HPDE6-E6E7 (cell line): ENCODE measurements around the gene VEGFB.
"Not testable (repeated sequence)": the region's sequence is repeated elsewhere in the genome, so short reads cannot be mapped to it uniquely, and the experiment has no call there.

ENCODE experiments used
- DNase-seq: peaks from one replicate; pipeline ENCODE4 v3.0.0; 2011; ENCODE audit warnings: missing footprints; ENCODE audit errors: extremely low spot score

VEGFB gene

DNA sequence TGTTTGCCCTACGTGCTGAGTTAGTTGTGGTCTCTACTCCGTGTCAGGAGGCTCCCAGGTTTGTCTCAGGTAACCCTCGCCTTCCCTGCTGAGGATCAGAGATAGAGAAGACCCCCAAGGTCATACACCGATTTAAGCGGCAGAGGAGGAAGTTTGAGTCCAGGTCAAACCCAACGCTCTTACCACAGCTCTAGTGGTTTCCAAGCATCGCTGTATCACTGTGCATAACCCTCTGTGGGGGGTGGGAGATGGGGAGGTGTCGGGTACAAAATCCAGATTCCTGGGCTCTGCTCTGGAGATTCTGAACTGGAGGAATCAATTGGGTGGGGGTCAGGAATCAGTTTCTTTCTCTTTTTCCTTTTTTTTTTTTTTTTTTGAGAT is 3.4 kb upstream of the VEGFB start:
- DNase-seq = no peak

DNA sequence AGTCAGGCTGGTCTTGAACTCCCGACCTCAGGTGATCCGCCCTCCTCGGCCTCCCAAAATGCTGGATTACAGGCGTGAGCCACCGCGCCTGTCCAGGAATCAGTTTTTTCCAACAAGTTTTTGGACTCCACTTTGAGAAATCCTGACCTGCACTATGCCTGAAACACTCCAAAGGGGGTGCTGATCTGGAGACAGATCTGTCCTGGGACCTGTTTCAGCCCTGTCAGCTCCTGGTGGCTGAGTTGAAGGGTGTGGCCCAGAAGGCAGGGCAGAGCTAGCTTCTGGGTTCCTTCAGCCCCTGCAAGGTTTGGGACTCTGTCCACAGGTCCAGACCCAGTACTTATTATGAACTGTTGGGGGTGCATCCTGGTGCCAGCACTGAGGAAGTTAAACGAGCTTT is 2.8 kb upstream of the VEGFB start:
- no peak for DNase-seq

DNA sequence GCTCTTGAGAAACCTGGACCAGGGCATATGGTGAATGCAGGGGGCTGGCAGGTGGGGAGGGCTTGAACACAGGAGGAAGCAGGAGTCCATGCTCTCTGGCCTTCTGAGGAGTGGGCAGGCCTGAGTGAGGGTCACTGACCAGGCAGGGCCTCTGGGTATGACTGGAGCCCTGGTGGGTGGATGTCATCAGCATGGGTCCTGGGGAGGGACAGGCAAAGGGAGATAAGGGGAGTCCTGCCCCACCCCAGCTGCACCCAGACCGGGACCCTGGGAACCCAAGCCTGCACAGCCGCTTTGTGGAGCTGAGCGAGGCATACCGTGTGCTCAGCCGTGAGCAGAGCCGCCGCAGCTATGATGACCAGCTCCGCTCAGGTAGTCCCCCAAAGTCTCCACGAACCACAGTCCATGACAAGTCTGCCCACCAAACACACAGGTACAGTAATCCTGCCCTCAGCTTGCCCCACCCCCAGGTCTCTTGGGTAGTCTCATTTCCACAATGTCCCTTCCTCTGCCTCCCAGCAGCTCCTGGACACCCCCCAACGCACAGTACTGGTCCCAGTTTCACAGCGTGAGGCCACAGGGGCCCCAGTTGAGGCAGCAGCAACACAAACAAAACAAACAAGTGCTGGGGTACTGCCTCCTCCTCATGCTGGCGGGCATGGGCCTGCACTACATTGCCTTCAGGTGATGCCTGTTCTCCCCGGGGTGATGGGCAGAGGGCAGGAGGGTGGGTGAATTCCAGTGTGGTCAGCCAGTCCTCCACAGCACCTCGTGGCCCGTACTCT is 2.0 kb upstream of the VEGFB start:
- DNase-seq = no peak

DNA sequence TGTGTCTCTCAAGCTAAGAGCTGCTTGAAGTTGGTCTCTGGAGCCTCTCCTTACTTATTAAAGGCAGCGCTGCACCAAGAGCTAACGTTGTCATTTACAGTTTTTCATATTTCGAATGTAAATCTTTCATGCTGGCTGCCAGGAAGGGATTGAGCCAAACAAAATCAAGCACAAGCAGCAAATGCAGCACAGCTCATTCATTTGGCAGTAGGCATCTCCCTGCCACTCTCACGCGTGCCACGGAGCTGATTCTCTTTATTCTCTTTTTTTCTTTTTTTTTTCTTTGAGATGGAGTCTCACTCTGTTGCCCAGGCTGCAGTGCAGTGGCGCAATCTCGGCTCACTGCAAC is 1.4 kb upstream of the VEGFB start:
- DNase-seq = no peak

DNA sequence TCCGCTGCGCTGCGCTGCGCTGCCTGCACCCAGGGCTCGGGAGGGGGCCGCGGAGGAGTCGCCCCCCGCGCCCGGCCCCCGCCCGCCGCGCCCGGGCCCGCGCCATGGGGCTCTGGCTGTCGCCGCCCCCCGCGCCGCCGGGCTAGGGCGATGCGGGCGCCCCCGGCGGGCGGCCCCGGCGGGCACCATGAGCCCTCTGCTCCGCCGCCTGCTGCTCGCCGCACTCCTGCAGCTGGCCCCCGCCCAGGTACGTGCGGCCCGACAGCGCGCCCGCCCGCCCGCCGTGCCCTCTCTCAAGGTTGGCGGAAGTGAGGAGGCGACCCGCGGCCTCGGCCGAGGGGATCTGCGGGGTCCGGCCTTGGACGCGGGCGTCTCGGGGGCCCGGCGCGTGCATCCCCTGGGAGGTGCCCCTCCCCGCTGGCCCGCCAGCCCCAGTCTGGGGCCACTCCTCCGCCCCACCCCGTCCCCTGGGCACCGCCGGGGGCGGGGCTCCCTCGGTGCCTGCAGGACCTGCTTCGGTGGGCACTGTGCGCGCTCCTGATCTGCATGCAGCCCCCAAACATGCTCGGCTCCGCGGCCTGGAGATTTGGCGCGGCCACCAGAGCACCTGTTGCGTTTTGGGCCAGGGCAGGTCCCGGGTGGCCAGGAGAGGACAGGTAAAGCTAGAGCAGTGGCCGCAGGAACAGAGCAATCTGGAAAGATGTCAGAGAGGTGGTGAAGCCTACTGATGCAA is 429 bp downstream of the VEGFB start:
- no peak for DNase-seq

DNA sequence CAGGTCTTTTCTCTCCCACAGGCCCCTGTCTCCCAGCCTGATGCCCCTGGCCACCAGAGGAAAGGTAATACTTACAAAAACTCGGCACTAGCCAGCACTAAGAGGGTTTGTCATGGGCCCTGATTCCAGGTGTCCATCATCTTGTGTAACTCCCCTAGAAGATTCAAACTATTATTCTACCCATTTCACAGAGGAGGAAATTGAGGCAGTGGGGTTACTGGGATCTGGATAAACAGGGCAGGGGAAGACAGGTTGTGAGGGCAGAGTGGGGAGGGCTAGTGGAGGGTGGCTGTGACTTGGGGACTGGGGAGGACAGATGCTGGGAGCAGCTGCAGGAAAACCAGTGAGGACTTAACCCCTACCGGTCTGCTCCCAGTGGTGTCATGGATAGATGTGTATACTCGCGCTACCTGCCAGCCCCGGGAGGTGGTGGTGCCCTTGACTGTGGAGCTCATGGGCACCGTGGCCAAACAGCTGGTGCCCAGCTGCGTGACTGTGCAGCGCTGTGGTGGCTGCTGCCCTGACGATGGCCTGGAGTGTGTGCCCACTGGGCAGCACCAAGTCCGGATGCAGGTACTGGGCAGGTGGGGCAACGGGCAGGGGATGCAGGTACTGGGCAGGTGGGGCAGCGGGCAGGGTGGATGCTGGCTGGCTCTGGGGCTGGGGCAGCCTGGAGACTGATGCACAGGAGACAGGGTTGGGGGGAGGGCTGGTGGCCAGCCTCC is 1.2 kb downstream of the VEGFB start:
- no peak for DNase-seq

DNA sequence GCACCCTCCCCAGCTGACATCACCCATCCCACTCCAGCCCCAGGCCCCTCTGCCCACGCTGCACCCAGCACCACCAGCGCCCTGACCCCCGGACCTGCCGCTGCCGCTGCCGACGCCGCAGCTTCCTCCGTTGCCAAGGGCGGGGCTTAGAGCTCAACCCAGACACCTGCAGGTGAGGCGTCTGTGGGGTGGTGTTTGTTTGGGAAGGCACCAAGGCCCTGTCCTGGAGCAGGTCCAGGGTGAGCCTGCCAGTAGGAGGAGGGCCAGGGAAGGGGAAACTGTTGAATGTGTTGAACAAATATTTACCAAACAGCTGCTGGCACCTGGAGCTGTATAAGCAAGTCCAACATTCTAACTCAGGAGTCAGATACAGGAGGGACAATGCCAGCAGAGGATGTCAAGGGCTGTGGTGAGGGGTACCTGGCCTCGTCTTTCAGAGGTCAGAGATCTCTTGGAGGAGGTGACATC is 3.1 kb downstream of the VEGFB start:
- no peak for DNase-seq

DNA sequence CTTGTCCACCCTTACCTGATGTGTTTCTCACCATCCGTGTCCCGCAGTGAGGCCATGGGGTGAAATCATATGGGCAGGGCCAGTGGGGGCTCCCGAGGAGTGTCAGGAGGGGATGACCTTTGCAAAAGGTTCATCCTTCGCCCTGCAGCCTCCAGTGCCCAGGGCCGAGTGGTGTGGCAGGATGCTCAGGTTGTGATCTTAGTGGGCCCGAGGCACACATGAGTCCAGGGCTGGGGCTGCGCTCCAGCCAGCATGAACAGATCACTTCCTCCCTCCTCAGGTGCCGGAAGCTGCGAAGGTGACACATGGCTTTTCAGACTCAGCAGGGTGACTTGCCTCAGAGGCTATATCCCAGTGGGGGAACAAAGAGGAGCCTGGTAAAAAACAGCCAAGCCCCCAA is 3.7 kb downstream of the VEGFB start:
- DNase-seq = no peak

DNA sequence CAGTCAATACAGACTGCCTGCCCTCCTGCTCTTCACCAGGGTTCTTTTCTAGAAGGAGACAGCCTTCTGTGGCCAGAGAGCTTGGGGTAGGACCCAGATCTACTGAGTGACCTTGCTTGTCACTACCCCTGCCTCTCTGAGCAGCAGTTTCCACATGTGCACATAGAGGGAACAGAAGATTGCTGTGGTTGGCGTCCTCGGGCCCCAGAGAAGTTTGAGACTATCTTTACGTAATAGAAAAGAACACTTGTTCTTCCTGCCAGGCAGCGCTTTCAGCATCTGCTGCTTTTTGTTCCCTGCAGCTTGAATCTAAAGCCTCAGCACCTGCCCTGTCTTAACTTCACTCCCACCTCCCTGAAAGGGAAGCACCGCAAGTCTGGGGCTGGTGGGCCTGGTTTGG is 4.6 kb downstream of the VEGFB start:
- DNase-seq = no peak

DNA sequence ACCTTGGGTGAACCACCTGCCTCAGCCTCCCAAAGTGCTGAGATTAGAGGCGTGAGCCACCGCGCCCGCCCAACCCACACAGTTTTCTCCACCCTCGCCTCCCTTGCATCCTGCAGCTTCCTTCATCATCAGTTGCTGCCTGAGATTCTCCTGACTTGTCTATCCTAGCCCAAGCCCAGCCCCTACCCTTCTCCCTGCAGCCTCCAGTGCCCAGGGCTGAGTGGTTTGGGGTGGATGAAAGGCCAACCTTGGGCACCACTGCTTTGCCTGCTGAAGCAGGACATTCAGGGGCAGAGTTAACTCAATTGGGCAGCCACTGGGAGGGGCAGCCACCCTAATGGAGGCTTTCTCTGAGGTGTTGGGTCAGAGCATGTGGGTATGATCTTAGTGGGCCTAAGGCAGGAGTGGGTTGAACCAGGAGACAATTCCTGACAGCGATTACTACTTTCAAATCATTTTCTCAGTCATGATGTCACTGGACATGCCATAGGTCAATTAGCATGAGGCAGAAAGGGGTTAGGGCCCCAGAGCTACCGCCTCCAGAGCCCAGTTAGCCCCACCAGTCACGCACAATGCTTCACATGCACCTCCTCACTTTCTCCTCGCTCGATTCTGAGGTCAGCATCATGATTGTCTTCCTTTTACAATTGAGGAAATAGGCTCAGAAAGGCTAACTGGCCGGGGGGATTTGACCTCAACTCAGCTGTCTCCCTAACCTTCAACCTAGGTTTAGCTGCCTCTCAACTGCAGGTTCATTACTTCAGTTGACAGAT is 5.5 kb downstream of the VEGFB start:
- no peak for DNase-seq

DNA sequence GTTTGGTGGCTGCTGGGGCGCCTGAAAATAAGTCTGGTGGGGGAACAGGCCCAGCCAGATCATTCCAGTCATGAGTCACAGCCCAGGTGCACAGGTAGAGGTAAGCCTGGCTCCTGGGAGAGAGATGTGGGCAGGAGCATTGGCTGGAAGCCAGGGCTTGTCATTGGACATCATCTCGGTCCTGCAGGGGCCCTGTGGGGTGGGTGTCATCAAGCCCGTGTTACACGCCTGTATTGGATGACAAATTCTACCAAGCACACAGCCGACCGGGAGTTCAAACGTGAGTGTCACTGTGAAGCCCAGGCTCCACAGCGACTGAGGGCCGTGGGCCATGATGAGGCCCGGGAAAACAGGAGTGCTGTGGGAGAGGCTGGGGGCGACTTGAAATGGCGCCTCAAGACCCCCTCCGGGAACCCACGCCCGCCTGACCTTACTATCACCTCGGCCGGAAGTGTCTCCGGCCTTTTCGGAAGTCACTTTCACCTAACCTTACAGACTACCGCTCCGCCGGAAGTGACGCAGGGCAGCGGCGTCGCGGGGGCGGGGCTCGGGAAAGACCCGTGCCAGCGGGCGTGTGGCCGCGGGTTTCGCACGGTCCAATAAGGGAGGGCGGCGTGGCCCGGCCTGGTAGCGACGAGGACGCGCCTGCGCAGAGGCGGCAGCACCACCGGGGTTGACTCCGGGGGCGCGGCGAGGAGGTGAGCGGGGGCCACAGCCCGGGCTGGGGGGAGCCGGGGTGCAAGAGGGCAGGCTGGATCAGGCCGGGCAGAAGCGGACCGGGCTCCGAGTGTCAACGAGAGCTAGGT is 6.3 kb downstream of the VEGFB start, which contains the start of gene FKBP2:
Gene FKBP2 (plus strand): TSS at position 661 of the 806 bp plus-strand sequence. CDS start 1,293 bp downstream, outside the sequence.
- peak; percentile 97 for DNase-seq

DNA sequence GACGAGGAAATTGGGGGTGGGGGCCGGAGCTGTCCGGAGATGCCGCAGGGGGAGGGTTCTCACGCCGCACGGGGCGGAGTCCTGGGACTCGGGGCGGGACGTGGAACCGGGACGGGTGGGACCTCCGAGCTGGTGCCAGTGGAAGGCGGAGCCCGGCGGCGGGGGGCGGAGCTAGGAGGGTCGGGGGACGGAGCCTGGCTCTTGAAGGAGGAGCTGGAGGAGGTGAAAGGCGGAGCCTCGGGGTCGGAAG is 6.8 kb downstream of the VEGFB start:
- DNase-seq = peak; percentile 78

DNA sequence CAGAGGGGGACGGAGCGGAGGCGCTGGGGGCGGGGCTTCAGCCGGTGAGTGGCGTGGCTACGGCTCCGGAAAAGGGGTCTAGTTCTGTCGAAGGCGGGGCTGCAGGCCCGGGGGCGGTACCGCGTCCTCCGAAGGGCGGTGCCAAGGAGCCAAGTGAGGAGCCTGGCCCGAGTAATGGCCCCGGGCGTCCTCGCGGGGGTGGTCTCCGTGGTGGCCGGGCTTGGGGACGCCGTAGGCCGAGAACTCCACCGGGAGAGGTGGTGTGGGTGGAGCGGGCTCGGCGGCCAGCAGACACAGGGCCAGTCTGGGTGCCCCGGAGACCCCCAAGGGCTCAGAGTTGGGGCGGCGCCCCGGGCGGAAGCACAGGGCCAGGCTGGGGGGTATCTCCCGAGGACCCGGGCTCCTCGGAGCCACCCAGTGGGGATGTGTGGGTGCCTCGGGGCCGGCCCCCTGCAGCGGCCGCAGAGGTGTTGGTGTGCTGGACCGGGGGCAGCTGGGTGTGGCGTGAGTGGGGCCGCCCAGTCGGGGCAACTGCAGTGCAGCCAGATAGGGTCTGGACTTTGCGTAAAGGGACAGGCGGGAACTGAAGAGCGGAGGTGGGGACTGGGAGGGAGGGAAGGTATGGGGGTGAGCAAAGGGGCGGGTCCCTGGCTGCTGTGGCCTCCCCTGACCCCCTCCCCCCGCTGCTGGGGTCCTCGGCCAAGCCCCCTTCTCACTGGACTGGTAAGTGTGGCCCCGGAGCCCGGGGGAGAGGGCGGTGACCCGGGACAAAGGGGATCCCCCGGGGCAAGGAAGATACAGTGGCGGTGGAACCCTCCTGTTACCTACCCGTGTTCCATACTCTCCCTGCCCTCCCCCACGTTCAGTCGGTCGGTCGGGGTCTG is 7.3 kb downstream of the VEGFB start:
- DNase-seq = no peak

DNA sequence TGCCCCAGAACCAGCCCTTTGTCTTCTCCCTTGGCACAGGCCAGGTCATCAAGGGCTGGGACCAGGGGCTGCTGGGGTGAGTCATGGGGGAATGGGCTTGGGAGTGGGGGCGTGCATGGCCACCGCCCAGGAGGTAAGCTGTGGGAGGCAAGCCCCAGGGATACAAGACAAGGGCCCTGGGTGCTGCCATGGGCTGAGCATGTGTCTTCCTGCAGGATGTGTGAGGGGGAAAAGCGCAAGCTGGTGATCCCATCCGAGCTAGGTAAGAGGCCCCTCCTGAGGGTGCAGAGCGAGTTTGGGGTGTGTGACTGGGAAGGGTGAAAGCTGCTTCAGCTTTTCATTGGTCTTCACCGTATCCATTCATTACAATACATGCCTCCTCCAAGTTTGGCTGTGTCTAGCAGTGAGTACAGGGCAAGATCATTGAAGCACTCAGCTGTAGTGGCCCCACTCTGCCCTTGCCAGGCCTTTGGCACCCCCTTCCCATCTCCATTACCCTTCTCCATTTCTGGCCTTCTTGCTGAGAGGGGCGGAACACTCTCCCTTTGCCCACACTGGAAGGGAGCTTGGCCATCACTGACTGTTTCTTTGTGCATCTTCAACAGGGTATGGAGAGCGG is 9.0 kb downstream of the VEGFB start:
- no peak for DNase-seq

DNA sequence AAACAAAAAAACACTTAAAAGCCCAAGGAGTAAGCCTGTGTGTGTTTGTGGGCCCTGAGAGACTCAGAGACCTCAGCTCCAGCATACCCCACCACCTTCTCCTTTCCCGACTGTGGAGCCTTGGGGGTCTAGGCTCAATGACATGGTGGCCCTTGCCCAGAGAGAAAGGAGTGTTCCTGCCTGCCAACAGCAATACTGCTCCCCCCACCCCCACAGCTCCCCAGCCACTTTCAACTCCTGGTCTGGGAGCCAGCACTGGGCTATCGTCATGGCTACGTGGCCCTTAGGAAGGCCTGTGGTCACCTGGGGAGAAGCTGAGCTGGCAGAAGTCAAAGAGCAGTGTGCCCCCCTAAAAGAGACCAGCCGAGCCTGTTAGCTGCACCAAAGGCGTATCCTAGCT is 9.7 kb downstream of the VEGFB start:
- no peak for DNase-seq

DNA sequence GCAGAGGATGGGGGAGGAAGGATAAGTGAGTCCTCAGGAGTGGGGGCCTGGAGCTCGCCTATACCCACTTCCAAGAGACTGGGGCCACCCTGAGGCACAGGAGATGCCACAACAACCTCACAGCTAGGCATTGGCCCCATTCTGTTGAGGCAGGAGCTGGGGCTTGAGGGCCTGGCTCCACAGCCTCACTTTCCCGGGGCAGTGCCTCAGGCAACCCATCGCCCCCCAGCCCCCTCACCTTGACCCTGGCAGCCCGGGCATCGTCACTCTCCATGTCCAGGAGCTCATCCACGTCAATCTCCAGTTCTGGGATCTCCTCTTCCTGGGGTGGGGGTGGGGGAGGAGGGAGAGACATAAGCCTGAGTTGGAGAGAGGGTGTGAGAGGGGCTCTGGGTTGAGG is 10.6 kb downstream of the VEGFB start:
- no peak for DNase-seq

DNA sequence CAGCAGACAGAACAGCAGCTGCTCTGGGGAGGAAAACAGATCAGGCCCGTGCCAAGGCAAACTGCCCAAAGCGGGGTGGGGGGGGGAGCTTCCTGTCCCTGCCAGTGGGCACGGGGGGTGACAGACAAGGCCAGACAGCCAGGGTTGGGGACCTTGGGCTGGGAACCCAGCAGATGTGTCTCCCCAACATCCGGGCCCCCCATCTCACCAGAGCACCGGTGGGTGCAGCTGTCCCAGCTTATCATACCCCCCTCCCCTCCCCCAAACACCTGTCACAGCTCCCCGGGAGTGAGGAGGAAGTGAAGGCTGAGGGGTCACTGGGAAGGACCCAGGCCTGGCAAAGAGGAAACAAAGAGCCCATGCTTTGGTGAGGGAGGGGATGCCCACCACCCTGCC is 11.0 kb downstream of the VEGFB start:
- DNase-seq = no peak

DNA sequence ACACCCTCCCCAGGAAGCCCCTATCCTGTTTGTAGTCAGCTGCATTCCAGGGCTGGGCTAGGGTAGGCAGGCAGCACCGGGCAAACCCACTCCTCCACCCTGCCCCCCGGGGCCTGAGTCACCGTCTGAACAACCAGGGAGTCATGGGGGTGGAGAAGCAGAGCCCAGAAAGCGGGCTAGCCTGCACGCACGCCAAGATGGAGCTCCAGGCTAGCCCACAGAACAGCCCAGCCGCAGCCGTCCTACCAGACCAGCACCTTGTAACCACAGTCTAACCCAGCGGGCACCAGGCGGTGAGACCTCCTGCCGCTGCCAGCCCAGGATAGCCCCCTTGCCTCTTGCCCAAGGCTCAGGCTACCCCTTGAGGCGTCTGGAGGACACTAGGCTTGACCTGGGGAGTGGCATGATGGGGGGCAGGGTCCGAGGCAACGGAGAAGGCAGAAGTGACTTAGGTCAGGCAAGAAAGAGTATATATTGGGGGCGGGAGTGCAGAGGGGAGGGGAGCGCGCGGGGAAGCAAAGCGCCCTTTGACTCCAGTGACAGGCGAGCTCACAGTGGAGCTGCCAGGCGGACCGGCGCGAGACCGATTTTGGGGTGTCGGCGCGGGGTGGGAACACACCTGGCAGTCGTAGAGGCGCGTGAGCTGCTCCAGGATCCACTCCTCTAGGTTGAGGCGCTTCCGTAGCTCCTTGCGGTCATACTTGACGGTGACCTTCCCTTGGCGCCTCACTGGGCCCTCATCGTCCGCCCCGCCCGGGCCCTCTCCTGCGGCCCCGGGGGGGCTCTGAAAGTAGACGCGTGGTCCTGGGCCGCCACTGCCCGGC is 11.6 kb downstream of the VEGFB start:
- DNase-seq = peak; percentile 86

DNA sequence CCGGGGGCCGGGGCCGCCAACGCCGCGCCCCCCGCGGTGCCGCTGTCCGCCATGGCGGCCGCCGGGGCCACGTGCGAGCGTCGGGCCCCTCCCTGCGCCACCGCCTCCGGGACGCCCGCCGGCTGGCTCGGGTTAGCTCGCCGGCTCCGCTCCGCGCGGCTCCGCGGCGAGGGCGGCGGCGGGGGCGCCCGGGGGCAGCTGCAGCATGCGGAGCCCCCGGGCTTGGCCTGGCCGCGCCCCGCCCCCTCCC is 12.2 kb downstream of the VEGFB start:
- DNase-seq = not testable (repeated sequence)
